ENCODE data around the gene TAOK1. TPM values are rescaled to one million over a fixed set of nuclear protein-coding genes. Genes with fewer than 3 reads are reported as not detected.

TAOK1 gene
- total and polyA plus RNA-seq, 2 of the 13 experiments (the other 11 are each of a cell fraction or from before 2014, with no cell fraction given) = 14.1 to 23.0 TPM

GRCh38 chr17:29376667-29377270 lies 13.4 kb upstream of the TAOK1 start:
- H2AFZ ChIP-seq (ENCODE audit: low read length) = no peak overlapping the region
- no TSS peak for BruUV-seq (replicated peaks)
- ATAC-seq (no peak), FAIRE-seq (no peak), DNase-seq (ENCODE audit: low spot score) (no peak)
- H3K9me3 ChIP-seq (ENCODE audit: low read length) = no peaks in the 10 kb centered on the region
- intact Hi-C loops (cut with micrococcal nuclease; ENCODE audit: unreplicated experiment) (loop anchor here (10.0 kb wide), 1 partner anchor 218 kb away; the partner anchor contains the start of gene ANKRD13B), in situ Hi-C loops (cut with HindIII; ENCODE audit: extremely low pct_ligation_motif_present, low pct_unique_long_range_greater_than_20kb) (no loop called here)
- WGBS (ENCODE audit: low lambda C conversion rate) = 92% methylated on average over 3 of the region's 3 CpGs
- CTCF ChIA-PET (ENCODE audit: low intra/inter-chr PET ratio, low total read pairs) = no interaction called here
- H4K20me1 ChIP-seq (ENCODE audit: insufficient read depth, low read length) = no peaks in the 10 kb centered on the region
- no peak overlapping the region for H3K9ac ChIP-seq (ENCODE audit: insufficient read depth, low read depth, low read length)
- no peaks in the 10 kb centered on the region for H3K79me2 ChIP-seq (ENCODE audit: insufficient read depth, low read length)
- no peak overlapping the region for H3K27ac ChIP-seq (ENCODE audit: extremely low read length, insufficient read depth, low read length)
- H3K4me3 ChIP-seq (replicated peaks in 1 of 3; ENCODE audit: insufficient read depth in 1 of 3, low read depth in 2 of 3, low read length in 3 of 3) = no peak overlapping the region
- POLR2A ChIA-PET = no interaction called here
- no peak overlapping the region for H3K4me2 ChIP-seq (ENCODE audit: low read depth, low read length)
- H3K27me3 ChIP-seq (ENCODE audit: control insufficient read depth in 1 of 2, insufficient read depth in 2 of 2, low read length in 2 of 2) = no peaks in the 10 kb centered on the region; a peak in 1 of 5 replicates
- no peaks in the 10 kb centered on the region for H3K36me3 ChIP-seq (replicated peaks in 1 of 2; ENCODE audit: control insufficient read depth in 1 of 2, insufficient read depth in 2 of 2, low read length in 2 of 2)
- no peaks in the 10 kb centered on the region for H3K4me1 ChIP-seq (ENCODE audit: insufficient read depth, low read length)
- TF ChIP-seq HNRNPUL1 (IDR thresholded peaks at IDR 0.05; ENCODE audit: low read depth, low read length) (no peak), IRF1 (CRISPR knock-in tag; IDR thresholded peaks at IDR 0.05; ENCODE audit: low read depth) (no peak), ZNF777 (CRISPR knock-in tag; IDR thresholded peaks at IDR 0.05) (no peak), ERF (CRISPR knock-in tag; IDR thresholded peaks at IDR 0.05) (no peak), ZNF331 (CRISPR knock-in tag; IDR thresholded peaks at IDR 0.05) (no peak), ZNF674 (CRISPR knock-in tag; IDR thresholded peaks at IDR 0.05; ENCODE audit: low read depth) (no peak), ELF4 (CRISPR knock-in tag; IDR thresholded peaks at IDR 0.05; ENCODE audit: borderline replicate concordance) (no peak), E2F2 (CRISPR knock-in tag; IDR thresholded peaks at IDR 0.05; ENCODE audit: borderline replicate concordance) (no peak), KLF12 (CRISPR knock-in tag; IDR thresholded peaks at IDR 0.05; ENCODE audit: borderline replicate concordance) (no peak)
- TF ChIP-seq, protein P1, sequence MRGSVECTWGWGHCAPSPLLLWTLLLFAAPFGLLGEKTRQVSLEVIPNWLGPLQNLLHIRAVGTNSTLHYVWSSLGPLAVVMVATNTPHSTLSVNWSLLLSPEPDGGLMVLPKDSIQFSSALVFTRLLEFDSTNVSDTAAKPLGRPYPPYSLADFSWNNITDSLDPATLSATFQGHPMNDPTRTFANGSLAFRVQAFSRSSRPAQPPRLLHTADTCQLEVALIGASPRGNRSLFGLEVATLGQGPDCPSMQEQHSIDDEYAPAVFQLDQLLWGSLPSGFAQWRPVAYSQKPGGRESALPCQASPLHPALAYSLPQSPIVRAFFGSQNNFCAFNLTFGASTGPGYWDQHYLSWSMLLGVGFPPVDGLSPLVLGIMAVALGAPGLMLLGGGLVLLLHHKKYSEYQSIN (CRISPR knock-in tag; IDR thresholded peaks at IDR 0.05; ENCODE audit: borderline replicate concordance) = no peak
- TF ChIP-seq, protein P2, sequence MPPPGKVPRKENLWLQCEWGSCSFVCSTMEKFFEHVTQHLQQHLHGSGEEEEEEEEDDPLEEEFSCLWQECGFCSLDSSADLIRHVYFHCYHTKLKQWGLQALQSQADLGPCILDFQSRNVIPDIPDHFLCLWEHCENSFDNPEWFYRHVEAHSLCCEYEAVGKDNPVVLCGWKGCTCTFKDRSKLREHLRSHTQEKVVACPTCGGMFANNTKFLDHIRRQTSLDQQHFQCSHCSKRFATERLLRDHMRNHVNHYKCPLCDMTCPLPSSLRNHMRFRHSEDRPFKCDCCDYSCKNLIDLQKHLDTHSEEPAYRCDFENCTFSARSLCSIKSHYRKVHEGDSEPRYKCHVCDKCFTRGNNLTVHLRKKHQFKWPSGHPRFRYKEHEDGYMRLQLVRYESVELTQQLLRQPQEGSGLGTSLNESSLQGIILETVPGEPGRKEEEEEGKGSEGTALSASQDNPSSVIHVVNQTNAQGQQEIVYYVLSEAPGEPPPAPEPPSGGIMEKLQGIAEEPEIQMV (CRISPR knock-in tag; IDR thresholded peaks at IDR 0.05; ENCODE audit: low read depth) = no peak
- TF ChIP-seq, protein P3, sequence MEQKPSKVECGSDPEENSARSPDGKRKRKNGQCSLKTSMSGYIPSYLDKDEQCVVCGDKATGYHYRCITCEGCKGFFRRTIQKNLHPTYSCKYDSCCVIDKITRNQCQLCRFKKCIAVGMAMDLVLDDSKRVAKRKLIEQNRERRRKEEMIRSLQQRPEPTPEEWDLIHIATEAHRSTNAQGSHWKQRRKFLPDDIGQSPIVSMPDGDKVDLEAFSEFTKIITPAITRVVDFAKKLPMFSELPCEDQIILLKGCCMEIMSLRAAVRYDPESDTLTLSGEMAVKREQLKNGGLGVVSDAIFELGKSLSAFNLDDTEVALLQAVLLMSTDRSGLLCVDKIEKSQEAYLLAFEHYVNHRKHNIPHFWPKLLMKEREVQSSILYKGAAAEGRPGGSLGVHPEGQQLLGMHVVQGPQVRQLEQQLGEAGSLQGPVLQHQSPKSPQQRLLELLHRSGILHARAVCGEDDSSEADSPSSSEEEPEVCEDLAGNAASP (CRISPR knock-in tag; IDR thresholded peaks at IDR 0.05; ENCODE audit: borderline replicate concordance) = no peak
- TF ChIP-seq, protein P4, sequence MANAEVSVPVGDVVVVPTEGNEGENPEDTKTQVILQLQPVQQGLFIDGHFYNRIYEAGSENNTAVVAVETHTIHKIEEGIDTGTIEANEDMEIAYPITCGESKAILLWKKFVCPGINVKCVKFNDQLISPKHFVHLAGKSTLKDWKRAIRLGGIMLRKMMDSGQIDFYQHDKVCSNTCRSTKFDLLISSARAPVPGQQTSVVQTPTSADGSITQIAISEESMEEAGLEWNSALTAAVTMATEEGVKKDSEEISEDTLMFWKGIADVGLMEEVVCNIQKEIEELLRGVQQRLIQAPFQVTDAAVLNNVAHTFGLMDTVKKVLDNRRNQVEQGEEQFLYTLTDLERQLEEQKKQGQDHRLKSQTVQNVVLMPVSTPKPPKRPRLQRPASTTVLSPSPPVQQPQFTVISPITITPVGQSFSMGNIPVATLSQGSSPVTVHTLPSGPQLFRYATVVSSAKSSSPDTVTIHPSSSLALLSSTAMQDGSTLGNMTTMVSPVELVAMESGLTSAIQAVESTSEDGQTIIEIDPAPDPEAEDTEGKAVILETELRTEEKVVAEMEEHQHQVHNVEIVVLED (CRISPR knock-in tag; IDR thresholded peaks at IDR 0.05; ENCODE audit: borderline replicate concordance) = no peak

All from HepG2 (cell line).